Keratinocyte (primary cell): Measurements from ENCODE around the gene GPR15. TPM values are rescaled to one million over a fixed set of nuclear protein-coding genes. Genes with fewer than 3 reads are reported as not detected.
A peak's percentile ranks its signal among the peaks of the same experiment; 100 is the strongest.

Experiments used
- DNase-seq: peaks from one replicate; pipeline ENCODE4 v3.0.0-alpha.2; 2011; ENCODE audit warnings: low read depth, missing footprints, low spot score
- FAIRE-seq: peaks from 2 replicates; lab custom pipeline; 2011; peaks lifted over from hg19 to GRCh38; lab: Jason Lieb, UNC
- H2AFZ ChIP-seq: 2 replicates; pipeline ENCODE4 v1.6.0; 2012; ENCODE audit warnings: low read length, control low read depth, inconsistent platforms; ENCODE audit not compliant: control insufficient read depth
- H3K27ac ChIP-seq: 2 replicates; pipeline ENCODE4 v1.5.1; 2011; ENCODE audit warnings: low read length; ENCODE audit not compliant: control insufficient read depth, insufficient read depth
- H3K27me3 ChIP-seq: 3 replicates; pipeline ENCODE4 v1.6.0; 2011; ENCODE audit warnings: low read length; ENCODE audit not compliant: control insufficient read depth, insufficient read depth; ENCODE audit errors: extremely low read depth
- H3K36me3 ChIP-seq, 2 experiments: 2 replicates in 1 of 2; 3 replicates in 1 of 2; pipeline ENCODE4 v1.5.1; 2011; ENCODE audit warnings: low read length in 2 of 2, mild to moderate bottlenecking in 1 of 2; ENCODE audit not compliant: control insufficient read depth in 2 of 2, insufficient read depth in 2 of 2; ENCODE audit errors: extremely low read depth in 1 of 2
- H3K4me1 ChIP-seq: 3 replicates; pipeline ENCODE4 v1.5.1; 2011; ENCODE audit warnings: low read length; ENCODE audit not compliant: control insufficient read depth, insufficient read depth; ENCODE audit errors: extremely low read depth
- H3K4me2 ChIP-seq: 3 replicates; pipeline ENCODE4 v1.6.0; 2011; ENCODE audit warnings: low read depth, low read length; ENCODE audit not compliant: control insufficient read depth, insufficient read depth; ENCODE audit errors: extremely low read depth
- H3K4me3 ChIP-seq, 3 experiments: fragments of 200-600 bp in 1 of 3; sonication (generic) in 1 of 3; 2 replicates in 2 of 3; 3 replicates in 1 of 3; pipeline ENCODE4 v1.5.1; 2011 to 2016; ENCODE audit warnings: low read length in 3 of 3, mild to moderate bottlenecking in 3 of 3, control low read depth in 2 of 3, inconsistent platforms in 1 of 3, low read depth in 1 of 3, mixed read lengths in 1 of 3, mixed run types in 1 of 3, moderate library complexity in 1 of 3; ENCODE audit not compliant: control insufficient read depth in 2 of 3, insufficient read depth in 2 of 3; ENCODE audit errors: extremely low read depth in 1 of 3
- H3K79me2 ChIP-seq: 2 replicates; pipeline ENCODE4 v1.6.0; 2012; ENCODE audit warnings: low read length; ENCODE audit not compliant: control insufficient read depth, insufficient read depth
- H3K9ac ChIP-seq: 3 replicates; pipeline ENCODE4 v1.6.0; 2011; ENCODE audit warnings: low read length; ENCODE audit not compliant: control insufficient read depth, insufficient read depth; ENCODE audit errors: extremely low read depth
- H3K9me1 ChIP-seq: 3 replicates; pipeline ENCODE4 v1.6.0; 2011; ENCODE audit warnings: low read length; ENCODE audit not compliant: control insufficient read depth, insufficient read depth; ENCODE audit errors: extremely low read depth
- H3K9me3 ChIP-seq: 2 replicates; pipeline ENCODE4 v1.5.1; 2012; ENCODE audit warnings: low read depth, low read length; ENCODE audit not compliant: control insufficient read depth
- H4K20me1 ChIP-seq: 3 replicates; pipeline ENCODE4 v1.6.0; 2011; ENCODE audit warnings: low read length; ENCODE audit not compliant: control insufficient read depth, insufficient read depth; ENCODE audit errors: extremely low read depth
- CTCF ChIP-seq, 3 experiments: IDR thresholded peaks in 1 of 3; conservative IDR thresholded peaks in 1 of 3; optimal IDR thresholded peaks in 1 of 3; 2 replicates in 2 of 3; 3 replicates in 1 of 3; pipeline versions ENCODE3 to v1.5.1; 2011; ENCODE audit warnings: low read length in 3 of 3, mild to moderate bottlenecking in 3 of 3, moderate library complexity in 2 of 3, control low read depth in 1 of 3, inconsistent platforms in 1 of 3; ENCODE audit not compliant: insufficient read depth in 2 of 3; ENCODE audit errors: extremely low read depth in 1 of 3
- EZH2 ChIP-seq: IDR thresholded peaks from one replicate; pipeline ENCODE4 v1.6.1; 2012; ENCODE audit warnings: inconsistent platforms, mild to moderate bottlenecking, low read length, moderate library complexity
- dilution Hi-C: fragments of 300-500 bp; cut with MboI; formaldehyde crosslinking; loops from one replicate; pipeline ENCODE4 v1.7.0; 2020; ENCODE audit warnings: low sequenced_read_pairs; ENCODE audit not compliant: extremely low pct_ligation_motif_present
- polyA plus RNA-seq, 5 experiments: library from polyadenylated mRNA; depleted of rRNA in 3 of 5; stranded (reverse) in 3 of 5; stranded (forward) in 1 of 5; unstranded in 1 of 5; fragments of >200 nt; gene quantifications; 1 replicate in 1 of 5; 2 replicates in 3 of 5; 3 replicates in 1 of 5; pipeline versions ENCODE4 v1.2.1 to v1.2.3, GENCODE V29; 2011 to 2012; ENCODE audit warnings: missing spikeins in 2 of 5, low read depth in 1 of 5, low replicate concordance in 1 of 5

The GPR15 gene
- polyA plus RNA-seq, 1 donor (not counting 4 experiments of a cell fraction or from before 2014, with no cell fraction given) = not detected

GRCh38 chr3:98563661-98564281, 32.0 kb downstream of the GPR15 start:
- no peak for DNase-seq
- no peak overlapping the region for H3K4me3 ChIP-seq
- TF ChIP-seq EZH2 = no peak
- no peak for TF ChIP-seq CTCF (optimal IDR thresholded peaks at IDR 0.05 in 1 of 3, IDR thresholded peaks at IDR 0.05 in 1 of 3, conservative IDR thresholded peaks at IDR 0.05 in 1 of 3; ENCODE audit: extremely low read depth in 1 of 3, insufficient read depth in 2 of 3, low read length in 3 of 3)
- H3K36me3 ChIP-seq = no peaks in the 10 kb centered on the region
- H3K27ac ChIP-seq = peak overlapping the region; percentile 45
- H3K79me2 ChIP-seq = no peaks in the 10 kb centered on the region
- H3K4me2 ChIP-seq = peak overlapping the region; percentile 6
- dilution Hi-C loops = no loop called here
- H3K9me1 ChIP-seq = no peaks in the 10 kb centered on the region
- no peak overlapping the region for H2AFZ ChIP-seq
- FAIRE-seq = peak; percentile 48
- H3K4me1 ChIP-seq = peaks cover 21% of the 10 kb centered on the region
- no peaks in the 10 kb centered on the region for H3K9me3 ChIP-seq
- no peaks in the 10 kb centered on the region for H3K27me3 ChIP-seq
- H3K9ac ChIP-seq = no peak overlapping the region
- H4K20me1 ChIP-seq = no peaks in the 10 kb centered on the region

GRCh38 chr3:98564282-98565005, 32.7 kb downstream of the GPR15 start:
- no peak overlapping the region for H3K4me2 ChIP-seq
- no peaks in the 10 kb centered on the region for H3K9me3 ChIP-seq
- no peaks in the 10 kb centered on the region for H4K20me1 ChIP-seq
- TF ChIP-seq CTCF (optimal IDR thresholded peaks at IDR 0.05 in 1 of 3, IDR thresholded peaks at IDR 0.05 in 1 of 3, conservative IDR thresholded peaks at IDR 0.05 in 1 of 3; ENCODE audit: extremely low read depth in 1 of 3, insufficient read depth in 2 of 3, low read length in 3 of 3) (no peak), EZH2 (no peak)
- no peaks in the 10 kb centered on the region for H3K79me2 ChIP-seq
- FAIRE-seq = no peak
- no peaks in the 10 kb centered on the region for H3K9me1 ChIP-seq
- no peaks in the 10 kb centered on the region for H3K36me3 ChIP-seq
- H3K27ac ChIP-seq = no peak overlapping the region
- no peaks in the 10 kb centered on the region for H3K27me3 ChIP-seq
- peaks cover 21% of the 10 kb centered on the region for H3K4me1 ChIP-seq
- dilution Hi-C loops = no loop called here
- no peak for DNase-seq
- H3K4me3 ChIP-seq = no peak overlapping the region
- H2AFZ ChIP-seq = no peak overlapping the region
- no peak overlapping the region for H3K9ac ChIP-seq
